ENCODE measurements around the gene LRBA. TPM values are rescaled to one million over a fixed set of nuclear protein-coding genes. Genes with fewer than 3 reads are reported as not detected.

LRBA gene
- total RNA-seq, 3 donors from 2014 or later, result 26.9 to 138 (median 93.7) TPM

DNA sequence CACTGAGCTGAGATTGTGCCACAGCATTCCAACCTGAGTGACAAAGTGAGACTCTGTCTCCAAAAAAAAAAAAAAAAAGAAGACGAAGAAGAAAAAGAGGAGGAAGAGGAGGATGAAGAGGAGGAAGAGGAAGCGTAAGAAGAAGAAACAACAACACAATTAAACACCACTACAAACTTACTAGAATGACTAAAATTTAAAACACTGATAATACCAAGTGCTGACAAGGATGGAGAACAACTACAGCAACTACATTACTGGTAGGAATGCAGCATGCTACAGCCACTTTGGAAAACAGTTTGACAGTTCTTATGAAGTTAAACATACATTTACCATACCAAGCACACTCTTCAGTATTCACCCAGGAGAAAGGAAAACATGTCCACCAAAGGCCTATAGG is 24.1 kb downstream of the LRBA start:
- Histone ChIP-seq H3K36me3 (no peaks in the 10 kb centered on the region), H3K9me3 (no peaks in the 10 kb centered on the region), H3K4me3 (no peak overlapping the region), H3K27me3 (no peaks in the 10 kb centered on the region), H3K27ac (no peak overlapping the region), H3K4me1 (no peaks in the 10 kb centered on the region)
- no peak for DNase-seq (ENCODE audit: low spot score in 2 of 2)
- intact Hi-C loops (cut with DNase I; ENCODE audit: low total_unique reads), result no loop called here
- TF ChIP-seq POLR2A (IDR thresholded peaks at IDR 0.05), result no peak
- no peak for TF ChIP-seq POLR2AphosphoS5 (IDR thresholded peaks at IDR 0.05)
- TF ChIP-seq, protein P1, sequence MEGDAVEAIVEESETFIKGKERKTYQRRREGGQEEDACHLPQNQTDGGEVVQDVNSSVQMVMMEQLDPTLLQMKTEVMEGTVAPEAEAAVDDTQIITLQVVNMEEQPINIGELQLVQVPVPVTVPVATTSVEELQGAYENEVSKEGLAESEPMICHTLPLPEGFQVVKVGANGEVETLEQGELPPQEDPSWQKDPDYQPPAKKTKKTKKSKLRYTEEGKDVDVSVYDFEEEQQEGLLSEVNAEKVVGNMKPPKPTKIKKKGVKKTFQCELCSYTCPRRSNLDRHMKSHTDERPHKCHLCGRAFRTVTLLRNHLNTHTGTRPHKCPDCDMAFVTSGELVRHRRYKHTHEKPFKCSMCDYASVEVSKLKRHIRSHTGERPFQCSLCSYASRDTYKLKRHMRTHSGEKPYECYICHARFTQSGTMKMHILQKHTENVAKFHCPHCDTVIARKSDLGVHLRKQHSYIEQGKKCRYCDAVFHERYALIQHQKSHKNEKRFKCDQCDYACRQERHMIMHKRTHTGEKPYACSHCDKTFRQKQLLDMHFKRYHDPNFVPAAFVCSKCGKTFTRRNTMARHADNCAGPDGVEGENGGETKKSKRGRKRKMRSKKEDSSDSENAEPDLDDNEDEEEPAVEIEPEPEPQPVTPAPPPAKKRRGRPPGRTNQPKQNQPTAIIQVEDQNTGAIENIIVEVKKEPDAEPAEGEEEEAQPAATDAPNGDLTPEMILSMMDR (IDR thresholded peaks at IDR 0.05), result no peak

DNA sequence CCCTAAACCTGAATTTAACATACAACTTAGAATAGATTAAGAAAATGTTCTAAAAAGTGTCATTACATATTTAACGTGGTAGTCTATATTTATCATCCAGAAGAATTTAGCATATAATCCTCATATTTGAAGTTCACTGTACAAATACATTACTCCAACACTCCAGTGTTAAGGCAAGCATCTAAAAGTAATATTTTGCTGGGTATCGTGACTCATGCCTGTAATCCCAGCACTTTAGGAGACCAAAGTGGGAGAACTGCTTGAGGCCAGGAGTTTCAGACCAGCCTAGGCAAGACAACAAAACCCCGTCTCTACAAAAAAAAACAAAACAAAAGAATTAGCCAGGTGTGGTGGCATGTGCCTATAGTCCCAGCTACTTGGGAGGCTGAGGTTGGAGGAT is 24.8 kb downstream of the LRBA start:
- intact Hi-C loops (cut with DNase I; ENCODE audit: low total_unique reads), result no loop called here
- TF ChIP-seq POLR2A (IDR thresholded peaks at IDR 0.05) (no peak), POLR2AphosphoS5 (IDR thresholded peaks at IDR 0.05) (no peak)
- TF ChIP-seq, protein P1 (IDR thresholded peaks at IDR 0.05), result no peak

DNA sequence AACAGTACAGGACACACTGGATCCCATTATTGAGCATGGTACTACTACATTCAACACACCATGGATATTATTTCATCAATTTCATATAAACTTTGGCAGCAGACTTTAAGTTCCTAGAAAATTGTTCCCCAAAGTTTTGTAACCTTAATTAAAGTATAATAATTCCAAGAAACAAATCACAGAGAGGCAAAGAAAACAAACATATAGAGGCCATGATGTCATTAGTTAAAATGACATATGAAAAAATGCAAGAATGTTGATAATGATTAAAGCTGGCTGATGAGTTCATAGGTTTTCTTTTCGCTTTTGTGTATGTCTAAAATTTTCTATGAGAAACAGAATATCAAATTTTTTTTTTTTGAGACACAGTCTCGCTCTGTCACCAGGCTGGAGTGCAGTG is 26.8 kb downstream of the LRBA start:
- intact Hi-C loops (cut with DNase I; ENCODE audit: low total_unique reads), result no loop called here
- TF ChIP-seq POLR2AphosphoS5 (IDR thresholded peaks at IDR 0.05) (no peak), POLR2A (IDR thresholded peaks at IDR 0.05) (no peak)
- TF ChIP-seq, protein P1 (IDR thresholded peaks at IDR 0.05), result no peak
- H3K9me3 ChIP-seq, result no peaks in the 10 kb centered on the region

More for the DNA sequence above, 24.8 kb downstream of the LRBA start:
- Histone ChIP-seq H3K9me3 (no peaks in the 10 kb centered on the region), H3K36me3 (no peaks in the 10 kb centered on the region), H3K4me1 (no peaks in the 10 kb centered on the region), H3K27ac (no peak overlapping the region), H3K27me3 (no peaks in the 10 kb centered on the region), H3K4me3 (no peak overlapping the region)
- DNase-seq (ENCODE audit: low spot score in 2 of 2), result no peak

DNA sequence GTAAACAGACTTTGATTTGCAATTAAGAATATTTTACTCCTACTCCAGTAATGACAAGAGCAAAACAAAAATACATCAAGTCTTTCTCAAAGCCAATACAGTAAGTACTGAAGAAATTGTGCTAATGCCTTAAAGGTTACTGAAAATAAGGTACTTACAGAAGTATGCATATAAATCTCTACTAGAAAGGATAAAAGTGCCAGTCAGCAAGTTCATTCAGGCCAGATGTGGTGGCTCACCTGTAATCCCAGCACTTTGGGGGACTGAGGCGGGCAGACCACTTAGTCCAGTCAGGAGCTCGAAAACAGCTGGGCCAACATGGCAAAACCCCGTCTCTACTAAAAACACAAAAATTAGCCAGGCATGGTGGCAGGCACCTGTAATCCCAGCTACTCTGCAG is 27.9 kb downstream of the LRBA start:
- H3K4me3 ChIP-seq, result no peak overlapping the region
- no peaks in the 10 kb centered on the region for H3K9me3 ChIP-seq
- H3K27me3 ChIP-seq, result no peaks in the 10 kb centered on the region
- no peaks in the 10 kb centered on the region for H3K36me3 ChIP-seq
- TF ChIP-seq POLR2AphosphoS5 (IDR thresholded peaks at IDR 0.05), result no peak
- TF ChIP-seq, protein P1 (IDR thresholded peaks at IDR 0.05), result no peak
- no peak for TF ChIP-seq POLR2A (IDR thresholded peaks at IDR 0.05)
- intact Hi-C loops (cut with DNase I; ENCODE audit: low total_unique reads), result no loop called here
- H3K4me1 ChIP-seq, result no peaks in the 10 kb centered on the region
- no peak overlapping the region for H3K27ac ChIP-seq
- no peak for DNase-seq (ENCODE audit: low spot score in 2 of 2)

More for the DNA sequence above, 26.8 kb downstream of the LRBA start:
- Histone ChIP-seq H3K36me3 (no peaks in the 10 kb centered on the region), H3K27me3 (no peaks in the 10 kb centered on the region), H3K4me3 (no peak overlapping the region), H3K27ac (no peak overlapping the region), H3K4me1 (no peaks in the 10 kb centered on the region)
- DNase-seq (ENCODE audit: low spot score in 2 of 2), result no peak

DNA sequence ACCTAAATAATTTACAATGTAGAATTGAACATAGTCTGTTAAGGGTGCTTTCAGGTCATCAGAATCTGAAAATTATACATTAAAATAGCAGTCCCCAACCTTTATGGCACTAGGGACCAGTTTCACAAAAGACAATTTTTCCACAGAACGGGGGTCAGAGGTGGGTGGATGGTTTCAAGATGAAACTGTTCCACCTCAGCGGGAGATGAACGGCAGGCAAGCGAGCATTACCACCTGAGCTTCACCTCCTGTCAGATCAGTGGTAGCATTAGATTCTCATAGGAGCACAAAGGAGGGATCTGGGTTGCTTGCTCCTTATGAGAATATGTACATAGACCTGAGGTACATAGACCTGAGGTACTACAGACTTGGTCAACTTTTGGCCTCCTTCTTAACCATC is 29.0 kb downstream of the LRBA start:
- intact Hi-C loops (cut with DNase I; ENCODE audit: low total_unique reads), result no loop called here
- H3K27ac ChIP-seq, result no peak overlapping the region
- H3K4me1 ChIP-seq, result no peaks in the 10 kb centered on the region
- TF ChIP-seq, protein P1 (IDR thresholded peaks at IDR 0.05), result no peak
- no peak for TF ChIP-seq POLR2AphosphoS5 (IDR thresholded peaks at IDR 0.05)
- no peak for TF ChIP-seq POLR2A (IDR thresholded peaks at IDR 0.05)
- H3K9me3 ChIP-seq, result no peaks in the 10 kb centered on the region
- no peak for DNase-seq (ENCODE audit: low spot score in 2 of 2)
- no peak overlapping the region for H3K4me3 ChIP-seq
- H3K36me3 ChIP-seq, result no peaks in the 10 kb centered on the region
- no peaks in the 10 kb centered on the region for H3K27me3 ChIP-seq

All from breast epithelium (tissue), 4 donors.